ENCODE measurements around the gene FER1L5.

DNA sequence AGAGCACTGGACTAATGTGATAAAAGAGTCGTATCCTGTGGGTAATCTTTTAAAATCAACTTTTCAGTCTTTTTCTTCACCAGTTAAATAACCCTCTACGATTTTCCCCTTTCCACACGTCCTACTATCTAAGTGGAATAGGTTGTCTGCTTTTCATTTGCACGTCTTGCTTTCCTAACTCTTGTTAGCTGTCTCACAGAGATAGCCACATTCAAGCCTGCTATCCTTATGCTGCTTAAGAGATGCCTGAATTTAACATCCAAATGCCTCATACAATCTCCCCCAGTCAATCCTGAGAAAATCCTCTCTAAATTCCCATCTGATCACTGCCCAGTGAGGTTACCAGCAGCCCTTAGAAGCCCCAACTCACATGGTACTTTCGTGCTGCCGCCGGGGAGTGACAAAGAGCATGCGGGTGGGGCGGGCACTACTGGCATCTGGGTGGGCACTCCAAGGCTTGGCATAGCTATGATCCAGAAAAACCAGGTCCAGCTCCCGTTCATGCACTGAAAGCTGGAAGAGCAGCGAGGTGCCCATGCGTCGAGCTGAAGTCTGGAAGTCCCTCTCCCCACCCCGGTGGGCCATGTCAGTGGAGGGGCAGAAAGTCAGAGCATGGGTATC, 5.9 kb upstream of the FER1L5 start:
- TF ChIP-seq CTCF (IDR thresholded peaks at IDR 0.05) (no peak), EZH2 (IDR thresholded peaks at IDR 0.05; ENCODE audit: borderline replicate concordance, insufficient read depth, low read depth, low read length, poor library complexity, severe bottlenecking) (no peak)
